Measurements from ENCODE around the gene CRNKL1.

CRNKL1 gene

GRCh38 chr20:20060234-20060998 is 8.2 kb upstream of the CRNKL1 start:
- no peak for DNase-seq

GRCh38 chr20:20051767-20052073 is 546 bp downstream of the CRNKL1 start:
- DNase-seq = no peak

GRCh38 chr20:20039752-20040387 is 12.4 kb downstream of the CRNKL1 start:
- no peak for DNase-seq

- no peak for DNase-seq
Observed at GRCh38 chr20:20038586-20038985, 13.7 kb downstream of the CRNKL1 start.

GRCh38 chr20:20037960-20038359 is 14.3 kb downstream of the CRNKL1 start:
- DNase-seq = no peak

- no peak for DNase-seq
Observed at GRCh38 chr20:20036756-20037155, 15.5 kb downstream of the CRNKL1 start.

- no peak for DNase-seq
Observed at GRCh38 chr20:20034486-20034885, 17.8 kb downstream of the CRNKL1 start.

GRCh38 chr20:20031790-20032189 is 20.5 kb downstream of the CRNKL1 start:
- no peak for DNase-seq

- no peak for DNase-seq
Observed at GRCh38 chr20:20027284-20027683, 25.0 kb downstream of the CRNKL1 start.

GRCh38 chr20:20024942-20025341 is 27.3 kb downstream of the CRNKL1 start:
- no peak for DNase-seq

- no peak for DNase-seq
Observed at GRCh38 chr20:20023395-20023794, 28.9 kb downstream of the CRNKL1 start.

GRCh38 chr20:20022498-20022897 is 29.8 kb downstream of the CRNKL1 start:
- DNase-seq = no peak

- no peak for DNase-seq
Observed at GRCh38 chr20:20021835-20022234, 30.4 kb downstream of the CRNKL1 start.

- no peak for DNase-seq
Observed at GRCh38 chr20:20020908-20021307, 31.4 kb downstream of the CRNKL1 start.

GRCh38 chr20:20019123-20019522 is 33.1 kb downstream of the CRNKL1 start:
- no peak for DNase-seq

GRCh38 chr20:20018366-20018765 is 33.9 kb downstream of the CRNKL1 start:
- DNase-seq = no peak

- no peak for DNase-seq
Observed at GRCh38 chr20:20017844-20018185, 34.5 kb downstream of the CRNKL1 start.

GRCh38 chr20:20017001-20017843 is 35.0 kb downstream of the CRNKL1 start, which contains the start of gene NAA20:
NAA20 (plus strand) TSS chr20:20017362; CDS start chr20:20017397, 35 bp downstream.
- DNase-seq = peak; percentile 74 to 92

GRCh38 chr20:20014659-20015058 is 37.6 kb downstream of the CRNKL1 start:
- no peak for DNase-seq

- no peak for DNase-seq
Observed at GRCh38 chr20:20012541-20012940, 39.7 kb downstream of the CRNKL1 start.

- DNase-seq = peak in 1 of 2 experiments; percentile 58
Observed at GRCh38 chr20:20010639-20011500, 41.4 kb downstream of the CRNKL1 start.

GRCh38 chr20:20009784-20010253 is 42.4 kb downstream of the CRNKL1 start:
- DNase-seq = no peak

- DNase-seq = no peak
Observed at GRCh38 chr20:20005342-20005741, 46.9 kb downstream of the CRNKL1 start.

All from NCI-H446 (cell line).